Stimulated activated CD4-positive, alpha-beta T cell treated with anti-CD3 and anti-CD28 coated beads, Interleukin-1b, Interleukin-23, amount 100 ng/mL, for 4 hours (primary cell): ENCODE results near the gene COQ8A.

Experiments
- DNase-seq, 2 donors: peaks; one replicate each; pipeline ENCODE4 v3.0.0-alpha.2; 2020; ENCODE audit warnings: low read depth in 2 of 2

COQ8A gene

GRCh38 chr1:226940029-226940805 lies at the start of gene COQ8A:
Gene COQ8A, plus strand, starts transcription at chr1:226940294. Its CDS starts 21,092 bp downstream, at chr1:226961386.
- peak; percentile 97 to 99 for DNase-seq

- DNase-seq: no peak
These were observed 49.6 kb upstream of the COQ8A start for GRCh38 chr1:226890331-226891108.

GRCh38 chr1:226891346-226891745 lies 48.7 kb upstream of the COQ8A start:
- DNase-seq: no peak

DNA sequence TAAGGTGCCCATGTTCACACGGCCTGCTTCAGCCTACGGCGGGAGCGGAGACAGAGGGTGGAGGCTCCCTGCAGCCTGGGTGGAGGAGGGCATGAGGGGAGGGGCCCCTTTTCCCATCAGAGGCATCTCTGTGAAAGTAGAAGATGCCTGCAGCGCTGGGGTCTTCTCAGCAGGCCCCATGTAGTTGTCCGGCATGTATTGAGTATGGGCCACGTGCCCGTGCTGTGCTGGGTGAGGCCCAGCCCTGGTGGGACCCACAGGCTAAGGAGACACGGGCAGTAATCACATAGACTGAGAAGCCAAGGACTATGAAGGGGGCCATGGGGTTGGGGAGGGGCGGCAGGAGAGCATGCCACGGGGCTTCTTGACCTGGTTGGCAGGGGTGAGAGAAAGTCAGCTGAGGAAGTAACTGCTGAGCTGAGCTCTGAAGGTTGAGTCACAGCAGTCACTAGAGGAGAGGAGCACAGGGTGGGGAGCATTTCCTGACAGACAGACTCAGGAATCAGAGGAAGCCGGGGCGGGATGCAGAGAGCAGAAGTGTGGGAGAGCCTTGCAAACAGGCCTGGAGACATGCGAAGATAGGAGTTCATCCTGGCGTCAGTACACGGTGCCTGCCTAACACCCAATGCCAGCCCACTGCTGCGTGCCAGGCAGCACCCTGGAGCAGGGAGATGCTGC lies 48.1 kb upstream of the COQ8A start:
- DNase-seq: no peak

- no peak for DNase-seq
These were observed 47.6 kb upstream of the COQ8A start for GRCh38 chr1:226892524-226892875.

GRCh38 chr1:226893936-226894335 lies 46.2 kb upstream of the COQ8A start:
- no peak for DNase-seq

DNA sequence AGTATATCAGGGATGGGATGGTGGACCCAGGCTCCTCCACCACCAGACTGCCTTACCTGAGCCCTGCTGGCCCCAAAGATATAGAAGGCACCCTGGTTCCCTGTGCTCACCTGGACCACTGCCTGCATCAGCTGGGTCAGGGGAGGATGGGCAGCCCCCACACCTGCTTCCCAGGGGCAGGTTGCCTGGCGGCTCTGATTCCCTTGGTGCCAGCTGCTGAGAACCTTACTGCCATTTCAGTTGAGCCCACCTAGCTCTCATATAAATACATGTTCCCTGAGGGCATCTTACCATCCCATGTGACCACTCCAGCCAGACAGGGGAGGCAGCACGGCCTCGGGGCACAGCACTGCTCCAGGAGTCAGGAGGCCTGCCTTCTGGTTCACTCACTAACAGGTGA lies 45.3 kb upstream of the COQ8A start:
- DNase-seq: no peak

- DNase-seq: no peak
These were observed 44.5 kb upstream of the COQ8A start for GRCh38 chr1:226895644-226896043.

DNA sequence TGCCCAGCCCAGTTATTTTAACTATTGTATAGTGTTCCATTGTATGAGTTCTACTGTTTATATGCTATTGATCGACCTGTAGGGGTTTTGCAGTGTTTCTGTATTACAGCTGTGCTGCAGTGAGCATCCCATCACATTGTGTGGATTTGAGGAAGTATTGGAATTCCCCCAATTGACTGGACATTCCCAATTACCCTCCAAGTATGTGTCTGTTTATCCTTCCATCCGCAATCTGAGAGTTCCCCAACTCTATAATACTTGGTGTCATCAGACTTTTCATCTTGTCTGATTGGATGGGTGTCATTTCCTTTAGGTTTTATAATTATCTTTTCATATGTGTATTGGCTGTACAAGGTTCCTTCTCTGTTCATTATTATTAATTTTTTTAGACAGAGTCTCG lies 41.8 kb upstream of the COQ8A start:
- no peak for DNase-seq

DNA sequence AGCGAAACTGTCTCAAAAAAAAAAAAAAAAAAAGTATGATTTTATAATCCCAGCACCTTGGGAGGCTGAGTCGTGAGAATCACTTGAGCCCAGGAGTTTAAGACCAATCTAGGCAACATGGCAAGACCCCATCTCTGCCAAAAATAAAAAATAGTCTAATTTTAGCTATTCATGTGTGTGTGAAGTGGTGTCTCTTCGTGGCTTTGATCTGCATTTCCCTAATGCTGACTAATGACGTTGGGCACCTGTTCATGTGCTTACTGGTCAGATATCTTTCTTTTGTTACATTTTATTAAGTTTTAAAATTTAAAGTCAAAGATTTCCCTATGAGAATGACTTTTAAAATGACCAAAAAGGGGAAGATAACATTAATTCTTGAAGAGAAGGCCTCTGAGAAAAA lies 38.7 kb upstream of the COQ8A start:
- no peak for DNase-seq

GRCh38 chr1:226902601-226903000 lies 37.5 kb upstream of the COQ8A start:
- DNase-seq: no peak

GRCh38 chr1:226903819-226904716 lies 36.0 kb upstream of the COQ8A start:
- no peak for DNase-seq

- no peak for DNase-seq
These were observed 35.3 kb upstream of the COQ8A start for GRCh38 chr1:226904772-226905171.

GRCh38 chr1:226908419-226908818 lies 31.7 kb upstream of the COQ8A start:
- no peak for DNase-seq

DNA sequence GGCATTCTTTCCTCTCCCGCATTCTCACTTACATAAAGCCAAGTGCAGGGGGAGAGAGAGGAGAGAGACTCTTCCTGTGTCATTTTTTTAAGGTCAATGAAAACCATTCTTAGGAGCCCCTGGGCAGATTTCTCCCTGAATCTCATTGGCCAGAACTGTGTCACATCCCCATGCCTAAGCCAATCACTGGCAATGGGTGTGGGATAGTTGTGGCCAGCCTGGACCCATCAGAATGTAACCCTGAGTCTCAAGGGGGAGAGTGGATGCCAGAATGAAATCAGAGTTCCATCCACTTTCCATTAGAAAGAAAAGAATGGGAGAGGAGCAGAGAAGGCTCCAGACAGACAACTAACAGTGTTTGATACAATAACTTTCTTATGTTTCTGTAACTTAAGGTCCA lies 31.2 kb upstream of the COQ8A start:
- DNase-seq: no peak

DNA sequence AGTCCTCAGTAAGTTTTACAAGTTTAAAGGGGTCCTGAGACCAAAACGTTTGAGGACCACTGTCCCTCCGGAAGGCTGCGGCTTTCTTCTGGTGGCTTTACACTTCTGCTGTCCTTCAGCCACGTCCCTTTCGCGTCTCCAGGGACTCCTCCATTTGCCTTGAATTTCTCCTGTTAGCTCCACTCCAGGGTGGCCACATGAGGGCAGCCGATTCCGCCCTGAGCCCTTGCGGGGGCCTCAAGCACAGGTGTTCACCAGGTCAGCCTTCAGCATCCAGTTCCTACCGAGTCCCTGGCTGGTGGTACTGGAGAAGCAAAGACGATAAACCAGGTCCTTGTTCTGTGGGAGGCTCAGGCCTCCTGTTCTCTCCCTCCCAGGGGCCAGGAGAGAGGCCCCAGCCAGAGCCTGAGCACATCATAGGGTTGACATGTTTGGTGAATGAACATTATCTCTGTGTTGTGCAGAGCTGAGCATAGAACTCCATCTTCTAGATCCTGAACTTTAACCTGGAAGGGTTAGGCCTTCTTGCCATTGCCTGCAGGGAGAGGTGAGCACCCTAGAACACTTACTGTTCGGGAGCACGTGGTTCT lies 27.4 kb upstream of the COQ8A start:
- peak; percentile 17 to 32 for DNase-seq

GRCh38 chr1:226915672-226915995 lies 24.5 kb upstream of the COQ8A start:
- no peak for DNase-seq

DNA sequence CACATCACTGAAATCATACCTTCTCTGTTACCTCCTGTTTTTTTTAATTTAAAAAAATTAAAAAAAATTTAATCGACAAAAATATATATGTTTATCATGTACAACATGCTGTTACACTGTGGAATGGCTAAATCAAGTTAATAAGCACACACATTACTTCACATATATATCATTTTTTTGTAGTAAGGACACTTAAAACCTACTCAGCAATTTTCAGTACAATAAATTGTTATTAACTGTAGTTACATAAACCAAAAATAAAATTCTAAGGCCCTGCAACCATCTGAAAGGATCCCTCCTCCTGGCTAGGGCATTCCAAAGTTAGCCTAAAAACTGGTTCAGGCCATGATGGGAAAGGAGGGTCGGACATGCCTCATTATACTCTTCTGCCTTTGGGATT lies 23.6 kb upstream of the COQ8A start:
- no peak for DNase-seq

DNA sequence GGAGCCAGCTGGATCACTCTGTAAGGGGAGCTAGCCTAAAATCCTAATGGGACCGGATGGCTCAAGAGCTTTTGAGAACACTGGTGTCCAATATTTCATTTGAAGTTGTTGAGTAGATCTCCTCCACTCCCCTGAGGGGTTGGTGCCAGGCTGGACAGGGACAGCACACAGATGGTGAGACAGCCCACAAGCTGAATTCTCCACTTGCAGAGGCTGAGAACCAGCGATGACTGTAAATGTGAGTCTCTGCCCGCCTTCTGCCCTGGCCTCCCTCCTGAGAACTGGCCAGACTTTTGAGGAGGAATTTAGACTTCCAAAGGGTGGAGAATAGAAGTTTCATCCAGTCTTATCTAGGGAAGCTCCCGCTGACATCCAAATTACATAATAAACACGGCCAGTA lies 20.5 kb upstream of the COQ8A start:
- DNase-seq: no peak

DNA sequence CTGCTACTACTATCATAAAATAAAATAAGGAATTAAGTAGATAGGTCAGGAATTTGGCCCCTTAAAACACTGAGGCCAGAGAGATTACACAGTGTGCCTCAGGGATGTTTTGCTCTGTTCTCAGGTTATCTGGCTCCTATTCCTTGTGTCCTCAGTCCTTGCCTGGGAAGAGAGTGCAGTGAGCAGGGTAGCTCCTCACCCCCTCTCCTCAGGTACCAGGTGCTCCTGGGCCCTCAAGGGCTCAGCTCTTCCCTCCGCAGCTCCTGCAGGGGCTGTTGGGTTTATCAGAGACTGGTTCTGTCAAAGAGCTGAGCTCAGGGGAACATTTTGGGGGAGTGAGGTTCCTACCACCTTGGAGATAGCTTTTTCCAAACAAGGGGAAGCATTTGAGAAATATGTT lies 20.1 kb upstream of the COQ8A start:
- DNase-seq: no peak

DNA sequence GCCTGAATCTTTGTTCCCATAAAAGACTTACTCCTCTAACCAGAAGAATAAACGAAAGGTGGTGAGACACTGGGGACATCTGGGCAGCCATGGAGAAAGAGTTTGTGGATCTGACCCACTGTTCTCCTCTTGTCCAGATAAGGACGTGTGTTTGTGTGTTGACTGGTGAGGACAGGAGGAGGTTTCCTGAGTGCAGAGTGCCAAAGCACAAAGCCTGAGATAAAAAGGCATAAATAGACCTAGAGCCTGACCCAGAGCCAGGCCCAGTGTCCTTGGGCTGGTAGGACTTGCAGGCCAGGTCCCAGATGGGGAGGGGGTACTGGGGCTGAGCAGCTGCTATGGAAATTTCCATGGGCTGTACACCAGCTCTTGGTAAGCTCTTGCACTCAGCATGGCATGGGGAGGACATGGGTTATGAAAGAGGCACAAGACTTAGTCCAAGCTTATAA lies 19.6 kb upstream of the COQ8A start:
- no peak for DNase-seq
